Astrocyte (in vitro differentiated cells and primary cell): ENCODE results near the gene RDH14. TPM values are rescaled to one million over a fixed set of nuclear protein-coding genes. Genes with fewer than 3 reads are reported as not detected.

Experiments used
- DNase-seq: peaks from one replicate; pipeline ENCODE4 v3.0.0-alpha.2; 2010; ENCODE audit warnings: low read depth
- FAIRE-seq: peaks from 2 replicates; lab custom pipeline; 2011; peaks lifted over from hg19 to GRCh38; lab: Jason Lieb, UNC
- H2AFZ ChIP-seq: 2 replicates; pipeline ENCODE4 v1.6.0; 2012; ENCODE audit warnings: low read depth, low read length, inconsistent platforms
- H3K27ac ChIP-seq: 2 replicates; pipeline ENCODE4 v1.5.1; 2011; ENCODE audit warnings: low read depth, low read length, inconsistent platforms
- H3K27me3 ChIP-seq: 2 replicates; pipeline ENCODE4 v1.6.0; 2011; ENCODE audit warnings: low read length, inconsistent platforms; ENCODE audit not compliant: insufficient read depth
- H3K36me3 ChIP-seq: 2 replicates; pipeline ENCODE4 v1.5.1; 2011; ENCODE audit warnings: low read length, inconsistent platforms; ENCODE audit not compliant: insufficient read depth
- H3K4me1 ChIP-seq: 2 replicates; pipeline ENCODE4 v1.5.1; 2011; ENCODE audit warnings: low read length, inconsistent platforms; ENCODE audit not compliant: insufficient read depth
- H3K4me2 ChIP-seq: 2 replicates; pipeline ENCODE4 v1.6.0; 2012; ENCODE audit warnings: low read length, inconsistent platforms
- H3K4me3 ChIP-seq: 2 replicates; pipeline ENCODE4 v1.5.1; 2011; ENCODE audit warnings: low read depth, mild to moderate bottlenecking, low read length, inconsistent platforms; ENCODE audit not compliant: insufficient read depth
- H3K79me2 ChIP-seq: 2 replicates; pipeline ENCODE4 v1.6.0; 2012; ENCODE audit warnings: mild to moderate bottlenecking, low read length, inconsistent platforms; ENCODE audit not compliant: insufficient read depth
- H3K9ac ChIP-seq: 2 replicates; pipeline ENCODE4 v1.6.0; 2012; ENCODE audit warnings: mild to moderate bottlenecking, low read length, inconsistent platforms
- H3K9me3 ChIP-seq: 2 replicates; pipeline ENCODE4 v1.5.1; 2012; ENCODE audit warnings: low read depth, mild to moderate bottlenecking, low read length, inconsistent platforms; ENCODE audit not compliant: insufficient read depth
- H4K20me1 ChIP-seq: 2 replicates; pipeline ENCODE4 v1.6.0; 2012; ENCODE audit warnings: low read length, inconsistent platforms; ENCODE audit not compliant: insufficient read depth
- H3K27ac Mint-ChIP-seq: one replicate; pipeline ENCODE4 v1.8.0; 2021; ENCODE audit warnings: mild to moderate bottlenecking, mixed read lengths; ENCODE audit not compliant: unreplicated experiment
- H3K27me3 Mint-ChIP-seq: one replicate; pipeline ENCODE4 v1.8.0; 2021; ENCODE audit warnings: low read depth, mixed read lengths; ENCODE audit not compliant: unreplicated experiment
- H3K36me3 Mint-ChIP-seq: one replicate; pipeline ENCODE4 v1.8.0; 2021; ENCODE audit warnings: low read depth, mixed read lengths; ENCODE audit not compliant: unreplicated experiment
- H3K4me1 Mint-ChIP-seq: one replicate; pipeline ENCODE4 v1.8.0; 2021; ENCODE audit warnings: low read depth, mixed read lengths; ENCODE audit not compliant: unreplicated experiment
- H3K4me3 Mint-ChIP-seq: one replicate; pipeline ENCODE4 v1.8.0; 2021; ENCODE audit warnings: mild to moderate bottlenecking, moderate library complexity, mixed read lengths; ENCODE audit not compliant: unreplicated experiment
- H3K9me3 Mint-ChIP-seq: one replicate; pipeline ENCODE4 v1.8.0; 2021; ENCODE audit warnings: mild to moderate bottlenecking, mixed read lengths; ENCODE audit not compliant: unreplicated experiment
- CTCF ChIP-seq: IDR thresholded peaks from 2 replicates; pipeline ENCODE4 v1.5.1; 2011; ENCODE audit warnings: low read depth, mild to moderate bottlenecking, inconsistent platforms, low read length, moderate library complexity; ENCODE audit not compliant: insufficient read depth
- EZH2 ChIP-seq: IDR thresholded peaks from 2 replicates; pipeline ENCODE4 v1.6.1; 2012; ENCODE audit warnings: mild to moderate bottlenecking, low read length, inconsistent platforms; ENCODE audit not compliant: insufficient read depth
- total RNA-seq: library from RNA; stranded (reverse); gene quantifications from 2 replicates; pipeline ENCODE4 v1.2.1, GENCODE V29; 2021

RDH14 gene
- total RNA-seq, 1 donor from 2014 or later = 16.0 TPM

GRCh38 chr2:18559531-18560030 lies 872 bp downstream of the RDH14 start:
- Histone ChIP-seq H3K79me2 (peaks cover 26% of the 10 kb centered on the region), H3K4me1 (peaks cover 12% of the 10 kb centered on the region), H3K9me3 (no peaks in the 10 kb centered on the region), H3K36me3 (peaks cover 4% of the 10 kb centered on the region), H3K4me3 (peak overlapping the region; percentile 82), H3K27me3 (no peaks in the 10 kb centered on the region), H4K20me1 (no peaks in the 10 kb centered on the region), H3K9ac (peak overlapping the region; percentile 91), H3K27ac (peak overlapping the region; percentile 84), H3K4me2 (peak overlapping the region; percentile 89), H2AFZ (peak overlapping the region; percentile 97)
- peak overlapping the region; percentile 96 for H3K4me3 Mint-ChIP-seq
- H3K4me1 Mint-ChIP-seq = peaks cover 14% of the 10 kb centered on the region
- H3K9me3 Mint-ChIP-seq = no peaks in the 10 kb centered on the region
- FAIRE-seq = no peak
- peak overlapping the region; percentile 95 for H3K27ac Mint-ChIP-seq
- no peak for TF ChIP-seq CTCF
- TF ChIP-seq EZH2 = no peak
- DNase-seq = no peak
- peaks cover 4% of the 10 kb centered on the region for H3K36me3 Mint-ChIP-seq
- H3K27me3 Mint-ChIP-seq = no peaks in the 10 kb centered on the region

GRCh38 chr2:18558458-18558857 lies 2.0 kb downstream of the RDH14 start:
- TF ChIP-seq EZH2 = no peak
- TF ChIP-seq CTCF = no peak
- Histone ChIP-seq H3K4me3 (no peak overlapping the region), H3K4me2 (no peak overlapping the region), H2AFZ (no peak overlapping the region), H3K9ac (no peak overlapping the region), H3K4me1 (peaks cover 12% of the 10 kb centered on the region), H3K79me2 (peaks cover 26% of the 10 kb centered on the region), H4K20me1 (no peaks in the 10 kb centered on the region), H3K27me3 (no peaks in the 10 kb centered on the region), H3K9me3 (no peaks in the 10 kb centered on the region), H3K27ac (no peak overlapping the region), H3K36me3 (peaks cover 4% of the 10 kb centered on the region)
- Mint-ChIP-seq H3K27ac (no peak overlapping the region), H3K9me3 (no peaks in the 10 kb centered on the region), H3K36me3 (peaks cover 6% of the 10 kb centered on the region), H3K4me3 (peak overlapping the region; percentile 23), H3K27me3 (no peaks in the 10 kb centered on the region), H3K4me1 (peaks cover 14% of the 10 kb centered on the region)
- FAIRE-seq (no peak), DNase-seq (no peak)

- Mint-ChIP-seq H3K27me3 (no peaks in the 10 kb centered on the region), H3K9me3 (no peaks in the 10 kb centered on the region)
Measured at GRCh38 chr2:18557121-18557520, 3.3 kb downstream of the RDH14 start.

More at GRCh38 chr2:18557121-18557520, 3.3 kb downstream of the RDH14 start:
- H2AFZ ChIP-seq = no peak overlapping the region
- peaks cover 4% of the 10 kb centered on the region for H3K36me3 ChIP-seq
- peaks cover 14% of the 10 kb centered on the region for H3K4me1 Mint-ChIP-seq
- TF ChIP-seq CTCF (no peak), EZH2 (no peak)
- H3K79me2 ChIP-seq = peaks cover 26% of the 10 kb centered on the region
- H3K27ac Mint-ChIP-seq = no peak overlapping the region
- no peak overlapping the region for H3K4me3 Mint-ChIP-seq
- H3K27ac ChIP-seq = no peak overlapping the region
- no peak for DNase-seq
- H3K27me3 ChIP-seq = no peaks in the 10 kb centered on the region
- no peak for FAIRE-seq
- no peak overlapping the region for H3K4me2 ChIP-seq
- H3K4me1 ChIP-seq = peaks cover 18% of the 10 kb centered on the region
- no peak overlapping the region for H3K4me3 ChIP-seq
- no peaks in the 10 kb centered on the region for H4K20me1 ChIP-seq
- H3K9me3 ChIP-seq = no peaks in the 10 kb centered on the region
- H3K9ac ChIP-seq = no peak overlapping the region
- peaks cover 6% of the 10 kb centered on the region for H3K36me3 Mint-ChIP-seq
